Neural cell (in vitro differentiated cells): ENCODE measurements around the gene FHIT. TPM values are rescaled to one million over a fixed set of nuclear protein-coding genes. Genes with fewer than 3 reads are reported as not detected.

ENCODE experiments used
- H2AFZ ChIP-seq: fragments of 200-600, 300-800 bp; sonication (generic), shearing (Covaris generic); 2 replicates; pipeline ENCODE4 v1.6.0; 2014; ENCODE audit warnings: low read depth, mild to moderate bottlenecking, antibody characterized with exemption, low read length, moderate library complexity
- H3F3A ChIP-seq: fragments of 200-600 bp; shearing (Covaris generic); 2 replicates; pipeline ENCODE4 v1.6.1; 2016; ENCODE audit warnings: mild to moderate bottlenecking, moderate library complexity, mixed read lengths, antibody characterized with exemption, low read length; ENCODE audit not compliant: insufficient read depth, poor library complexity, severe bottlenecking
- H3K27ac ChIP-seq: fragments of 200-600, 300-800 bp; sonication (generic), shearing (Covaris generic); 2 replicates; pipeline ENCODE4 v1.5.1; 2014; ENCODE audit warnings: mild to moderate bottlenecking, low read length, moderate library complexity
- H3K27me3 ChIP-seq: fragments of 300-800, 200-600 bp; sonication (generic), shearing (Covaris generic); 2 replicates; pipeline ENCODE4 v1.6.0; 2014; ENCODE audit warnings: mild to moderate bottlenecking, low read depth, low read length, moderate library complexity; ENCODE audit not compliant: insufficient read depth
- H3K36me3 ChIP-seq: fragments of 300-800, 200-600 bp; sonication (generic), shearing (Covaris generic); 2 replicates; pipeline ENCODE4 v1.5.1; 2014; ENCODE audit warnings: mild to moderate bottlenecking, antibody characterized with exemption, low read length, moderate library complexity; ENCODE audit not compliant: insufficient read depth
- H3K4me2 ChIP-seq: fragments of 300-800, 200-600 bp; sonication (generic), shearing (Covaris generic); 2 replicates; pipeline ENCODE4 v1.6.0; 2014; ENCODE audit warnings: mild to moderate bottlenecking, low read length
- H3K4me3 ChIP-seq: fragments of 300-800, 200-600 bp; sonication (generic), shearing (Covaris generic); 2 replicates; pipeline ENCODE4 v1.5.1; 2014; ENCODE audit warnings: mild to moderate bottlenecking, low read length, moderate library complexity
- H3K79me2 ChIP-seq: fragments of 200-600 bp; shearing (Covaris generic); replicated peaks from 2 replicates; pipeline ENCODE4 v1.6.0; 2014; ENCODE audit warnings: mild to moderate bottlenecking, low read length, moderate library complexity; ENCODE audit not compliant: insufficient read depth
- H3K9ac ChIP-seq: fragments of 300-800, 200-600 bp; sonication (generic), shearing (Covaris generic); 2 replicates; pipeline ENCODE4 v1.6.1; 2016; ENCODE audit warnings: mild to moderate bottlenecking, low read length, mixed read lengths
- H3K9me2 ChIP-seq: fragments of 200-600 bp; shearing (Covaris generic); 2 replicates; pipeline ENCODE4 v1.6.1; 2016; ENCODE audit warnings: mild to moderate bottlenecking, low read length, mixed read lengths; ENCODE audit not compliant: insufficient read depth
- H3K9me3 ChIP-seq: fragments of 200-600, 300-800 bp; sonication (generic), shearing (Covaris generic); 2 replicates; pipeline ENCODE4 v1.6.1; 2016; ENCODE audit warnings: mild to moderate bottlenecking, mixed run types, low read length, moderate library complexity, mixed read lengths
- H4K20me1 ChIP-seq: fragments of 200-600 bp; shearing (Covaris generic); 2 replicates; pipeline ENCODE4 v1.6.1; 2016; ENCODE audit warnings: mild to moderate bottlenecking, mixed run types; ENCODE audit not compliant: insufficient read depth
- EP300 ChIP-seq: fragments of 450-650 bp; conservative IDR thresholded peaks from 2 replicates; pipeline ENCODE4 v1.6.1; 2014; ENCODE audit warnings: antibody characterized with exemption, mild to moderate bottlenecking, moderate library complexity; ENCODE audit not compliant: poor library complexity, severe bottlenecking
- EZH2 ChIP-seq: fragments of 200-600, 300-800 bp; shearing (Covaris generic), sonication (generic); IDR thresholded peaks from 2 replicates; pipeline ENCODE4 v1.6.1; 2014; ENCODE audit warnings: antibody characterized with exemption, low read length, borderline replicate concordance, mild to moderate bottlenecking; ENCODE audit not compliant: insufficient read depth, poor library complexity, severe bottlenecking
- MXI1 ChIP-seq: fragments of 450-650 bp; conservative IDR thresholded peaks from 2 replicates; pipeline ENCODE4 v1.6.1; 2014; ENCODE audit warnings: antibody characterized with exemption, mild to moderate bottlenecking; ENCODE audit not compliant: poor library complexity, severe bottlenecking
- POLR2AphosphoS5 ChIP-seq: IDR thresholded peaks from 2 replicates; pipeline ENCODE4 v1.6.1; 2012
- RAD21 ChIP-seq: fragments of 450-650 bp; conservative IDR thresholded peaks from 2 replicates; pipeline ENCODE4 v1.6.1; 2014; ENCODE audit warnings: antibody characterized with exemption, mild to moderate bottlenecking, moderate library complexity
- REST ChIP-seq: IDR thresholded peaks from 2 replicates; pipeline ENCODE4 v1.6.1; 2012; ENCODE audit warnings: borderline replicate concordance
- SMC3 ChIP-seq: fragments of 450-650 bp; conservative IDR thresholded peaks from 2 replicates; pipeline ENCODE4 v1.6.1; 2014; ENCODE audit warnings: antibody characterized with exemption, mild to moderate bottlenecking, moderate library complexity; ENCODE audit not compliant: poor library complexity
- TAF1 ChIP-seq: IDR thresholded peaks from 2 replicates; pipeline ENCODE4 v1.6.1; 2012; ENCODE audit warnings: low read depth
- polyA plus RNA-seq: library from polyadenylated mRNA; depleted of rRNA; stranded (reverse); fragments of >200 nt; gene quantifications from 2 replicates; pipeline ENCODE4 v1.2.3, GENCODE V29; 2014
- TF ChIP-seq, protein P1 (sequence below): fragments of 450-650 bp; IDR thresholded peaks from 2 replicates; pipeline ENCODE4 v1.5.1; 2014; ENCODE audit warnings: antibody characterized with exemption, mild to moderate bottlenecking, moderate library complexity; ENCODE audit not compliant: poor library complexity, severe bottlenecking

Gene FHIT
- polyA plus RNA-seq, 1 donor from 2014 or later = not detected

DNA sequence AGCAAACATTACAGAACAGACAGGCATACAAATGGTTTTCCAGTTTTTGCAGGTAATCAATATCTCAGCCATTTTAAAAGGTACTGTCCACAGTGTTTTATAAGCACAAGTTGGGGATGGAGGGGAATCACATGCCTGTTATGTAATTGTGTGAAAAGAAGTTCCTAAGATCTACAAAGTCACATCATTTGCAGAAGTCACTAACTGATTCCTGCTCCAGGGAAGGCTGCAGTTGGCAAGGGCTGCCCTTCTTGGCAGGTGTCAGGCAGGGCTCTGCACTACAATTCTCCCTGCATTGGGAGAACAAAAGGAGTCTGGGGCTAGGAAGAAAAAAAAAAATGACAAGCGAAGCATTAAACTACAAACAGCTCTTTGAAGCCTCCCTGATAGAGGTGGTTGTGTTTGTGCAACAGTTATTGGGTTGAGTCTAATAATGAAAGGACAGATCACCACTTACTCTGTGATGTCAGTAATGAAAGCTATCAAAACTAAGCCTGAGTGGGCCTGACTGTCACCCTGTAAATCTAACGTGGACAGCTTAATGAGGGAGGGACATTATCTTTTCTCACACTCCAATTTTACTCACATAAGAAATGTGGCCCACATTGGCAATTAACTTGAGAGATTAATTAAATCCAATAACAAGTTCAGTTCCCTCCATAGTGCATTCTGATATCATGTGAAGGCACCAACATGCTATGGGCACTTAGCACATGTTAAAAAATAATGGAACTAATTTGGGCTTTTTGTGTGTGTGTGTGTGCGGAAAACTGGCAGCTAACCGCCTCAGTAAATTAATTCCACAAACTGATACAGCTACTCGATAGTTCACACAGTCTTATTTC lies 242.9 kb downstream of the FHIT start:
- Histone ChIP-seq H3K27ac (no peak overlapping the region), H3K4me3 (no peak overlapping the region)

DNA sequence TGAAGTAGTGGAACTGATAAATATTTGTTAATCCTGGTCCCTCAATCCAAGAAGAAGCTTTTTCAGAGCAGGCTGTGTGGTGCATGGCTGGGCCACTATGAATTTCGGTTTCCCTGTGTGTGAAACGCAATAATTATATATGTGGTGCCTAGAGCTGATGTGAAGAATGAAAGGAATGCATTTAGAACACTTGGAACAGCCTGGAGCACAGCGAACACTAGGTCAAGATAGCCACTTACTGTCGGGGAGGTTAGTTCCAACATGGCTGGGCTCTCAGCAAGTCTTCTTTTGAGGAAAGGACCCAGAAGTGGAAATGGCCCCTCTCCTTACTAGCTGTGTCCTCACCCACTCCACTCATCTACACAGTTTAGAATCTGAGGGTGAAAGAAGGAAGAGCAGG lies 245.7 kb downstream of the FHIT start:
- H3K4me2 ChIP-seq = no peak overlapping the region
- no peaks in the 10 kb centered on the region for H3K27me3 ChIP-seq
- no peak overlapping the region for H2AFZ ChIP-seq
- H3K4me3 ChIP-seq = no peak overlapping the region
- H3K79me2 ChIP-seq = no peaks in the 10 kb centered on the region
- H3K9me2 ChIP-seq = no peaks in the 10 kb centered on the region
- H3F3A ChIP-seq = no peaks in the 10 kb centered on the region
- H3K27ac ChIP-seq = no peak overlapping the region
- H4K20me1 ChIP-seq = no peaks in the 10 kb centered on the region
- no peak for TF ChIP-seq SMC3
- no peak for TF ChIP-seq EP300
- TF ChIP-seq TAF1 = no peak
- TF ChIP-seq EZH2 = no peak
- TF ChIP-seq POLR2AphosphoS5 = no peak
- TF ChIP-seq REST = no peak
- TF ChIP-seq RAD21 = no peak
- no peak for TF ChIP-seq MXI1
- TF ChIP-seq, protein P1, sequence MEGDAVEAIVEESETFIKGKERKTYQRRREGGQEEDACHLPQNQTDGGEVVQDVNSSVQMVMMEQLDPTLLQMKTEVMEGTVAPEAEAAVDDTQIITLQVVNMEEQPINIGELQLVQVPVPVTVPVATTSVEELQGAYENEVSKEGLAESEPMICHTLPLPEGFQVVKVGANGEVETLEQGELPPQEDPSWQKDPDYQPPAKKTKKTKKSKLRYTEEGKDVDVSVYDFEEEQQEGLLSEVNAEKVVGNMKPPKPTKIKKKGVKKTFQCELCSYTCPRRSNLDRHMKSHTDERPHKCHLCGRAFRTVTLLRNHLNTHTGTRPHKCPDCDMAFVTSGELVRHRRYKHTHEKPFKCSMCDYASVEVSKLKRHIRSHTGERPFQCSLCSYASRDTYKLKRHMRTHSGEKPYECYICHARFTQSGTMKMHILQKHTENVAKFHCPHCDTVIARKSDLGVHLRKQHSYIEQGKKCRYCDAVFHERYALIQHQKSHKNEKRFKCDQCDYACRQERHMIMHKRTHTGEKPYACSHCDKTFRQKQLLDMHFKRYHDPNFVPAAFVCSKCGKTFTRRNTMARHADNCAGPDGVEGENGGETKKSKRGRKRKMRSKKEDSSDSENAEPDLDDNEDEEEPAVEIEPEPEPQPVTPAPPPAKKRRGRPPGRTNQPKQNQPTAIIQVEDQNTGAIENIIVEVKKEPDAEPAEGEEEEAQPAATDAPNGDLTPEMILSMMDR = no peak
- H3K9ac ChIP-seq = no peak overlapping the region
- H3K36me3 ChIP-seq = no peaks in the 10 kb centered on the region
- H3K9me3 ChIP-seq = no peaks in the 10 kb centered on the region

More for the DNA sequence above, 242.9 kb downstream of the FHIT start:
- Histone ChIP-seq H2AFZ (no peak overlapping the region), H3K79me2 (no peaks in the 10 kb centered on the region), H4K20me1 (no peaks in the 10 kb centered on the region), H3K27me3 (no peaks in the 10 kb centered on the region), H3K4me2 (no peak overlapping the region), H3F3A (no peaks in the 10 kb centered on the region), H3K36me3 (no peaks in the 10 kb centered on the region), H3K9ac (no peak overlapping the region), H3K9me3 (no peaks in the 10 kb centered on the region), H3K9me2 (no peaks in the 10 kb centered on the region)
- TF ChIP-seq MXI1 = no peak
- TF ChIP-seq EP300 = peak; percentile 55
